HG03064 (cell line): ENCODE results near the gene MSI2.
"Not testable (repeated sequence)": the region's sequence is repeated elsewhere in the genome, so short reads cannot be mapped to it uniquely, and the experiment has no call there.

ENCODE experiments used
- ATAC-seq: cut with Tn5 transposase; IDR thresholded peaks from one replicate; pipeline ENCODE4 v1.9.1; 2021; ENCODE audit warnings: low read depth; ENCODE audit not compliant: unreplicated experiment

MSI2 gene

GRCh38 chr17:57288773-57289121, 32.4 kb downstream of the MSI2 start:
- ATAC-seq: no peak

DNA sequence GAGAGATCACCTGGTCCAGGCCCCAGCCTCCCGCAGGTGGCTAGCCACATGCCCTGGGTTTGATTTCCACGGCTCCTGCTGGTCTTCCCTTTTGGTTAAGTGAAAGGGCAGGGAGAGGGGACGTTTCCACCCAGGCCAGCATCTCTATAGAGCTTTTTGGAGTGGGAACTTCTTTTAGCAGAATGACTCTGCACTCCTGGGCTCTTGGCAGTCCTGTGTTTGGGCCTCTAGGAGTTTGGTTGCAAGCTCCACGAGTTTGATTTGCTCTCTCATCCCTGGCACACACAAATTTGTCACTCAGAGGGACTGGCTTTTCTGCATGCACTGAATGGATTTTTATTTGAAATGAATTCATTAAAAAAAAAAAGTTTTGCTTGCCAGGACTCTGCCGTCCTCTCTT, 32.8 kb downstream of the MSI2 start:
- ATAC-seq: no peak

DNA sequence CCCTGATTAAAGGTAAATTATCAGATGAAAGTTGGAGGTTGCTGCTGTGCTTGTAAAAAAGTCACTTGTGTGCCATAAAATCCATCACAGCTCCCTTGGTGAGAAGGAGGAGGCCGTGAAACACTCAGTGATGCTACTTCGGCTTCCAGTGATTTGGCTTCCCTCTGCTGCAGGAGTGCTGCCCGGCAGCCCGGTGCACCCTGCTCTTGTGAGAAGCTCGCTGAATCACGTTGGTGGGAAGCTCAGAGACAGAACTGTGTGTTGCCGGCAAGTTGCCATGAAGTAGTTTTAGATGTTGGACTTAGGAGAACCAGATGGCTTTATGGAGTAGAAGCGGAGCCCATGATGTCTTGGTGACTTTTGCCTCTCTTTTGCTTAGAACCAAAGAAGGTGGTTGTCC, 33.3 kb downstream of the MSI2 start:
- no peak for ATAC-seq

- no peak for ATAC-seq
Observed at GRCh38 chr17:57290981-57291380, 34.7 kb downstream of the MSI2 start.

- no peak for ATAC-seq
Observed at GRCh38 chr17:57292091-57292490, 35.8 kb downstream of the MSI2 start.

DNA sequence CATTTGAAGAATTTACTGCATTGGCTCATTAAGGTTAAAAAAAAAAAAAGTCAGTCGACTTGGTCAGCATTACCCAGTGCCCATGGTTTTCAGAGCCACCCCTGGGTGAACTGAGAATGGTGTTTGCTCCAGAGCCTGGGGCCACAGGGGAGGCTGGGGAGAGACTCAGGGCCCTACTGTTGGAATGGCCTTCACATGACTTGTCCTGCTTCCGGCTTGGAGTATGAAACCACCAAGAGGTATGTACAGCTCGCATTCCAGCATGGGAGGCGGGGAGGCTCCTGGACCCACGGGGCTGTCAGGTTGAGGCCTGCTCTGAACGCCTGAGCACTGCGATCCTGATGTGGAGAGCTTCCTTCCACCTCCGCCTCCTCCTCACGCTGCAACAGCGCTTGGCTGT, 36.8 kb downstream of the MSI2 start:
- ATAC-seq: no peak

- no peak for ATAC-seq
Observed at GRCh38 chr17:57294101-57294500, 37.8 kb downstream of the MSI2 start.

- ATAC-seq: no peak
Observed at GRCh38 chr17:57294629-57295501, 38.5 kb downstream of the MSI2 start.

- ATAC-seq: no peak
Observed at GRCh38 chr17:57295526-57296023, 39.3 kb downstream of the MSI2 start.

GRCh38 chr17:57296231-57296630, 39.9 kb downstream of the MSI2 start:
- ATAC-seq: no peak

DNA sequence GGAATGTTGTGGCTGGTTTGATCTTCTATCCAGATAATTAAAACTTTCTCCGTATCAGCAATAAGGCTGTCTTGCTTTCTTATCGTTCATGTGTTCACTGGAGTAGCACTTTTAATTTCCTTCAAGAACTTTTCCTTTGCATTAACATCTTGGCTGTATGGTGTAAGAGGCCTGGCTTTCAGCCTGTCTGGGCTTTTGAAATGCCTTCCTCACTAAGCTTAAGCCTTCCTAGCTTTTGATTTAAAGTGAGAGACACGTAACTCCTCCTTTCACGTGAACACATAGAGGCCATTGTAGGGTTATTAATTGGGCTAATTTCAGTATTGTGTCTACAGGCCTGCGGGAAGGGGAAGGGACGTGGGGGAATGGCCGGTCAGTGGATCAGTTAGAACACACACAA, 42.9 kb downstream of the MSI2 start:
- ATAC-seq: no peak

- ATAC-seq: not testable (repeated sequence)
Observed at GRCh38 chr17:57300592-57300991, 44.3 kb downstream of the MSI2 start.

GRCh38 chr17:57302690-57303465, 46.6 kb downstream of the MSI2 start:
- ATAC-seq: no peak

DNA sequence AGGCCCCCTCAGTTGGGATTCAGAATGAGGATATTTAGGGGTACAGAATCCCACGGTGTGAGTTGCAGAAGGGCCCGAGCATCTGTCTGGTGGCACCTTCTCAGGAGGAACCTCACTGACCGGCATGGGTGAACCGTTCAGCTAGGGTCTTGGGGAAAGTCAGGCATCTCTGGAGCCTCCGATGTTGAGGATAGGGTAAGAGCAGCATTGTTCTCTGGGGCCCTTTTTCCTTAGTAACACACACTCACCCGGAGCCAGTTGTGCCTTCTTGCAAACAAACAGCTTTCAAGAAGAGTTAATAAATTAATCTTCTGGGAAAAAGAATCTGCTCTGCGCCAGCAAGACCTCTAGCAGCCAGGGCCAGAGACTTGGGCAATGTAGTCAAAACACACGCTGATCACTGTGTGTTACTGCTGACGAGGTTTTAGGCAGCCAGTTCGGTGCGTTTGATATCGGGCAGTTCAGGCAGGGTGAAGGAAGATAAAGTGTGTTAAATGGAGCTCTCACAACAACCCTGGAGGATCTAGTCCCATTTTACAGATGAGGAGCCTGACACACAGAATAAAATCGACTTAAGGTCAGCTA, 48.9 kb downstream of the MSI2 start:
- no peak for ATAC-seq

DNA sequence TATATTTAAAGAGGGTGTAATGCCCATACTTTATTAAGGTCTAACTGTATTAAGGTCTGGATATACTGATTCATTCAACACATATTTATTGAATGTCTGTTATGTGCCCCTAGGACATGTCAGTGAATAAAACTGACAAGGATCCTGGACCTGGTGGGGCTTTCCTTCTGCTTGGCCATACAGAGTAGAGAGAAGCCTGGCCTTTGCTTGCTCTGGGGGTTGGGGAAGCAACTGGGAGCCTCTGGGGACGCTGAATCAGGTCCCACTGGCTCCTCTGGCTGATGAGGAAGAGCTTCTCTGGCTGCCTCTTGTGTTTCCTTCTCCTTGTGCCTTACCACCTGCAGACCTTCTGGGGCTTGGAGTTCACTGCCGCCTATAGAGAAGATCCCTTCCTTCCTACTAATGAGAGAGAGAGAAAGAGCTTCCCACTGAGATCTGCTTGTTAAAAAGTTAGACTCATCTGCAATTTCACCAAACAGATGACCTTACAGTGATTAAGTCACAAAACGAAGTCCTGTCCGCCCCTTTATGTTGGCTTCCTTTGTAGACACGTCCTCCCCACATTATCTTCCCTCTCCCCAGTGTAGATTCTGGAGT, 49.7 kb downstream of the MSI2 start:
- ATAC-seq: no peak

GRCh38 chr17:57308543-57309186, 52.3 kb downstream of the MSI2 start:
- no peak for ATAC-seq

- ATAC-seq: no peak
Observed at GRCh38 chr17:57309479-57309878, 53.2 kb downstream of the MSI2 start.

- ATAC-seq: no peak
Observed at GRCh38 chr17:57311281-57312216, 55.2 kb downstream of the MSI2 start.

DNA sequence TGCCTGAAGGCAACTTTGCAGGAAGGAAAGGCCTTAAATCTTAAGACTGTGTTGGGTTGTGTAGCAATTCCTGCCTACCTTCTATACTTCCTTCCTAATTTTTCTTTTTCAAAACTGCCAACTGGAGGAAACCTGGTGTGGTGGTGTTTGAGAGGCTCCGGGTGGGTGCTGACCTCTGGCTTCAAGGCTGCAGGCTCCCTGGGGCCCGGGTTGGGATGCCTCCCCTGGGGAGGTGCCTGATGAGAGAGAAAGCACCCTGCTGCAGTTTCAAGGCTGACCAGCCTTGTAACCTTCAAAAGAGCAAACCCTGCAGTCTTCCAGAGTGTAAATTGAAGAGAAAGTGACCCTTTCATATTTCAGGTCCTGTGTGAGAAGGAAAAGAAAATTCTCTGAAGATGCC, 55.9 kb downstream of the MSI2 start:
- no peak for ATAC-seq
